ENCODE results near the gene GSTM3. TPM values are rescaled to one million over a fixed set of nuclear protein-coding genes. Genes with fewer than 3 reads are reported as not detected.

Gene GSTM3
- total RNA-seq, 5 donors from 2014 or later (not counting 1 experiment from before 2014, with no cell fraction given), result 8.4 to 17.1 (median 10.3) TPM

Other genes with a start within 250 kb of the GSTM3 start
- gene CYB561D1, start 246.9 kb downstream of the GSTM3 start, total RNA-seq, result 10 to 100 TPM; 23.6 to 42.6 (median 39.5) TPM
- gene AMIGO1, start 231.3 kb downstream of the GSTM3 start, total RNA-seq, result 10 to 100 TPM; 13.2 to 28.2 (median 21.5) TPM
- under 1 TPM; 0.16 to 0.75 (median 0.39) TPM for gene GPR61, start 201.2 kb downstream of the GSTM3 start, total RNA-seq
- 1 to 10 TPM; 5.4 to 7.2 (median 6.5) TPM for gene GNAI3, start 192.4 kb downstream of the GSTM3 start, total RNA-seq
- not detected for gene GNAT2, start 121.4 kb downstream of the GSTM3 start, total RNA-seq
- gene AMPD2, start 121.2 kb downstream of the GSTM3 start, total RNA-seq, result 100 to 1,000 TPM in 3 of 5 donors, 10 to 100 TPM in 2; 90.2 to 285 (median 100) TPM
- 10 to 100 TPM; 14.6 to 28.5 (median 20.8) TPM for gene GSTM4, start 84.9 kb downstream of the GSTM3 start, total RNA-seq
- gene GSTM2, start 73.0 kb downstream of the GSTM3 start, total RNA-seq, result 100 to 1,000 TPM in 1 of 5 donors, 10 to 100 TPM in 4; 51.9 to 102 (median 77.4) TPM
- gene GSTM1, start 53.2 kb downstream of the GSTM3 start, total RNA-seq, result 10 to 100 TPM in 4 of 5 donors, under 1 TPM in 1; 0.44 to 50.3 (median 30.7) TPM
- under 1 TPM; 0.12 to 0.63 (median 0.23) TPM for gene GSTM5, start 28.8 kb downstream of the GSTM3 start, total RNA-seq
- under 1 TPM in 2 of 5 donors, not detected in 3; 0.47 to 0.49 TPM for gene EPS8L3, start 22.9 kb upstream of the GSTM3 start, total RNA-seq
- 1 to 10 TPM; 4.8 to 9.5 (median 8.3) TPM for gene CSF1, start 169.8 kb upstream of the GSTM3 start, total RNA-seq
- 10 to 100 TPM; 23.0 to 41.6 (median 38.9) TPM for gene AHCYL1, start 243.7 kb upstream of the GSTM3 start, total RNA-seq

All from T-cell (primary cell).